ENCODE measurements around the gene DENND1C.

DNA sequence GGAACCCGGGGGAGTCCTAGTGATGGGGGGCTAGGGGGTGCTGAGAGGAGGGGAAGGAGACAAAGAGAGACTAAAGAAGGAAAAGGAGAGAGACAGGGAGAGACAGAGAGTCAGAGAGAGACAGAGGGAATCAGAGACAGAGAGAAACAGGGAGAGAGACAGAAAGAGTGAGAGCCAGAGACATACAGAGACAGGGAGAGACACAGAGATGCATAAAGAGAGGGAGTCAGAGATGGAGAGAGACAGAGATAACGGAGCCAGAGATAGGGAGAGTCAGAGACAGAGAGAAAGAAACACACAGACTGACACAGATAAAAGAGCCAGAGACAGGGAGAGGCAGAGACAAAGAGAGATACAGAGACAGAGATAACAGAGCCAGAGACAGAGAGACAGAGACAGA is 47.8 kb upstream of the DENND1C start:
- TF ChIP-seq CTCF (IDR thresholded peaks at IDR 0.05; ENCODE audit: low read depth, low read length, poor library complexity, severe bottlenecking): no peak
- TF ChIP-seq EZH2phosphoT487 (IDR thresholded peaks at IDR 0.05; ENCODE audit: borderline replicate concordance, low read length): no peak

Data from DOHH2 (cell line).